ENCODE results near the gene ALAS1. TPM values are rescaled to one million over a fixed set of nuclear protein-coding genes. Genes with fewer than 3 reads are reported as not detected.
A peak's percentile ranks its signal among the peaks of the same experiment; 100 is the strongest.

ALAS1 gene
- polyA plus RNA-seq, 3 donors = 46.4 to 49.2 (median 47.6) TPM

DNA sequence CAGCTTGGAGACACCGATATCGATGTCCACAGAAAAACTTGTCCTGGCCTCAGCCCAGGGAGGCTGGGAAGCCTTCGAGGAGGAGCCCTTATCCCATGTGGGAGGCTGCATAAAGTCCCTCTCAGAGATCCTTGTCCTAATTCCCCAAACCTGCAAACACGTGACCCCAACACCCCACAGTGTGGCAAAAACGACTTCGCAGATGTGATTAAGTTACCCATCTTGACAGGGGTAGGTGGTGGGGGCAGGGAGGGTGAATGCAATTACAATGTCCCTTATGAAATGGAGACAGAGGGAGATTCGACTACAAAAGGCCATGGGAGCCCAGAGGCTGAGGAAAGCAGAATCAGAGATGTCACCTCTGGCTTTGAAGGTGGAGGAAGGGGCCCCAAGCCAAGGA, 29.8 kb downstream of the ALAS1 start:
- DNase-seq (ENCODE audit: extremely low read depth in 1 of 11, low read depth in 9 of 11, low spot score in 4 of 11) = no peak

DNA sequence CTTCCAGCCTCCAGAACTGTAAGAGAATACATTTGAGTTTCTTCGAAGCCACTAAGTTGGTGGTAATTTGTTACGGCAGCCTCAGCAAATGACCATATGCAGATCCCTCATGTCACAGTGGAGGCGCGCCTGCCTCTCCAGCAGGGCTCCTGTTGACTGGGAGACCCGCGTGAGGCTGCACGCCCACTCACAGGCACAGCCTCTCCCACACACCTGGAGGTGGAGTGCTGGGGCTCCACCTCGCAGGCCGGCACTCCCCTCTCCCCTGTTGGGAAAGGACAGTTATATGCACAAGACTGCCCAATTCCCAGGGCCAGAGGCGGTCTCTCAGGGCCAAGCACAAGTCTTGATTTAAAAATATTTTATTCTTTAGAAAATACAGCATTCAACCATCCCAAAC, 30.3 kb downstream of the ALAS1 start:
- DNase-seq (ENCODE audit: extremely low read depth in 1 of 11, low read depth in 9 of 11, low spot score in 4 of 11) = no peak

- DNase-seq (ENCODE audit: extremely low read depth in 1 of 11, low read depth in 9 of 11, low spot score in 4 of 11) = no peak
Measured at GRCh38 chr3:52228751-52229291, 30.9 kb downstream of the ALAS1 start.

- DNase-seq (ENCODE audit: extremely low read depth in 1 of 11, low read depth in 9 of 11, low spot score in 4 of 11) = no peak
Measured at GRCh38 chr3:52229656-52230055, 31.7 kb downstream of the ALAS1 start.

DNA sequence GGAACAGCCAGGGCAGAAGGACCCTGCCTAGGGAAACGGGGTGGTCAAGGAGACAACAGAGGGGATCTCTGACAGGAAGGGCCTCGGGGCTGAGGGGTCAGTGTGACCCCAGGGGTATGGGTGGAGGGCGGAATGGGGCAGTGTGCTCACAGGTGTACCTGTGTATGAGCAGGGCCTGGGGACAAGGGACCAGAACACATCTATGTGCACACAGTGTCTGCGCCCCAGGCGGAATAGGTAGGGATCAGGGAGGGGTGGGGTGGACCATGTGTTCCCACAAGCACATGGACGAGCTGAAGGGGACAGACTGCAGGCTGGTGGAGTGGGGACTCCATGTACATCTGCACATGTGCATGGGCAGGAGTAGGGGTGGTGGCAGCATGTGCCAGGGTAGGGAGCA, 32.5 kb downstream of the ALAS1 start:
- no peak for DNase-seq (ENCODE audit: extremely low read depth in 1 of 11, low read depth in 9 of 11, low spot score in 4 of 11)

DNA sequence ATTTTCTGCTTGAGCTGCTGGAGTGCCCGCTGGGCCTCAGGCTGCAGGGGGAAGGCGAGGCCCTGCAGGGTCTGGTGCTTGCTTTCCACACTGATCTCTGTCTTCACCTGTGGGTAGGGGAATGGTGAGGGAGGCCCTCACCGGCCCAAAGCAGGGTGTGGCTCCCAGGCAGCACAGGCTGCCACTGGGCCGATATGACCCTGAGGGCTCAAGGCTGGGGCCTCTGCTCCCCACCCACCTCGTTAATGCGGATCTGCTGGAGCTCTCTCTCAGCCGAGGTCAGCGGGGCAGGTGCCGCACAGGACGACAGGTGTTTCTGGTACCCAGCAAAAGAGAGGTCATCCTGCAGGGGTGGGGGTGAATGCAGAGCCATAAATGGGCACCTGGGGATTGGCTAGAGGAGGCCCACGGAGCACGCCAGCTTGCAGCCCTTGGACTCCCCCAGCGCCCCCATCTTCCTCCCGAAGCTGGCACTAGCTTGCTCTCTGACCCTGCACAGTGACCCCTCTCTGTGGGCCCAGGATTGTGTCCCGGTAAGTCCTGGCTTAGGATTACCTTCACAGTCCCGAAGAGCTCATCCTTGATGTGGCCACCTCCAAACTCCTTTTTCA, 33.0 kb downstream of the ALAS1 start:
- DNase-seq (ENCODE audit: extremely low read depth in 1 of 11, low read depth in 9 of 11, low spot score in 4 of 11) = no peak

- no peak for DNase-seq (ENCODE audit: extremely low read depth in 1 of 11, low read depth in 9 of 11, low spot score in 4 of 11)
Measured at GRCh38 chr3:52231502-52232278, 33.7 kb downstream of the ALAS1 start.

DNA sequence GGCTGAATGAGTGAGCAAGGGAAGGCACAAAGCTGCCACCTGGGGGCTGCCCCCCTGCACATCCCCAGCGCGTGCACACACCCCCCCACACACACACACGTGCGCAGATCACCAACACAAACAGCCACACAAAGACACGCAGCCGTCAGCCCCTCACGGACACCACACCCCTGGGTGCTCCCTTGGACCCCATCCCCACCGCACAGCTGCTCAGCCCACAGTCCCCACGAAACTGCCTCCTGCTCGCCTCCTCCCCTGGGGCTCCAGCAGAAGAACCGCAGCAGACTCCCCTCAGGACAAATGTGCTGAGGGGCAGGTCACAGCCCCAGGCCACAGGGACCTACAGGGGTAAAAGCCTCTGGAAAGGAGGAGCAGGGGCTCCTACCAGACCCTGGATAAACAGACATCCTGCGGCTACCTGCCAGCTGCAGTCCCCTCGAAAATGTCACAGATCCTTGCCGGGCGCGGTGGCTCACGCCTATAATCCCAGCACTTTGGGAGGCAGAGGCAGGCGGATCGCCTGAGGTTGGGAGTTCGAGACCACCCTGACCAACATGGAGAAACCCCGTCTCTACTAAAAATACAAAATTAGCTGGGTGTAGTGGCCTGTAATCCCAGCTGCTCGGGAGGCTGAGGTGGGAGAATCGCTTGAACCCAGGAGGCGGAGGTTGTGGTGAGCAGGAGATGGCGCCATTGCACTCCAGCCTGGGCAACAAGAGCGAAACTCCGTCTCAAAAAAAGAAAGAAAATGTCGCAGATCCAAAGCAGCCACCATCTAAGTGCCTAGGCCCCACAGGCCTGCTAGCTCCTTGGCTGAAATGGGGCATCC, 34.5 kb downstream of the ALAS1 start:
- no peak for DNase-seq (ENCODE audit: extremely low read depth in 1 of 11, low read depth in 9 of 11, low spot score in 4 of 11)

DNA sequence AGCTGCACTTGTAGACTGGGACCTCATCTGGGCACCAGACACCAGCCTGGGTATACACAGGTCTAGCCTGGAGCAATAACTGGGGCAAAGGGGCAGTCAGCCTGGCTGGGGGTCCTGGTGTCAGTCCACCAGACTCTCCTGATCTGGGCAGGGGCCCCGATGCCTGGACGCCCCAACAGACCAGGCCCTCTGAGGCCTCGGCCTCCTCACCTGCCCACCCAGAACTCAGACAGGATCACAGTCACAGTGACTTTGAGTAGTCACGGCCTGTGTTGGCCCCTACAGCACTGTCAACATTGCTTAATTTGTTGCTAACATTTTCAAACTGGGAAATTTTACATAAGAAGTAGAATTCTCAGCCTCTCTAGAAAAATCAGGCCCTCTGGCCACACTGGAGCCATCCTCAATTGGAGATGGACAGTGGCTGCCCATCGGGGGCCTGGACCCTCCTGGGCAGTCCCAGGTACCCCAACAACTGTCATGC, 35.2 kb downstream of the ALAS1 start:
- DNase-seq (ENCODE audit: extremely low read depth in 1 of 11, low read depth in 9 of 11, low spot score in 4 of 11) = no peak

- DNase-seq (ENCODE audit: extremely low read depth in 1 of 11, low read depth in 9 of 11, low spot score in 4 of 11) = no peak
Measured at GRCh38 chr3:52233968-52234367, 36.0 kb downstream of the ALAS1 start.

DNA sequence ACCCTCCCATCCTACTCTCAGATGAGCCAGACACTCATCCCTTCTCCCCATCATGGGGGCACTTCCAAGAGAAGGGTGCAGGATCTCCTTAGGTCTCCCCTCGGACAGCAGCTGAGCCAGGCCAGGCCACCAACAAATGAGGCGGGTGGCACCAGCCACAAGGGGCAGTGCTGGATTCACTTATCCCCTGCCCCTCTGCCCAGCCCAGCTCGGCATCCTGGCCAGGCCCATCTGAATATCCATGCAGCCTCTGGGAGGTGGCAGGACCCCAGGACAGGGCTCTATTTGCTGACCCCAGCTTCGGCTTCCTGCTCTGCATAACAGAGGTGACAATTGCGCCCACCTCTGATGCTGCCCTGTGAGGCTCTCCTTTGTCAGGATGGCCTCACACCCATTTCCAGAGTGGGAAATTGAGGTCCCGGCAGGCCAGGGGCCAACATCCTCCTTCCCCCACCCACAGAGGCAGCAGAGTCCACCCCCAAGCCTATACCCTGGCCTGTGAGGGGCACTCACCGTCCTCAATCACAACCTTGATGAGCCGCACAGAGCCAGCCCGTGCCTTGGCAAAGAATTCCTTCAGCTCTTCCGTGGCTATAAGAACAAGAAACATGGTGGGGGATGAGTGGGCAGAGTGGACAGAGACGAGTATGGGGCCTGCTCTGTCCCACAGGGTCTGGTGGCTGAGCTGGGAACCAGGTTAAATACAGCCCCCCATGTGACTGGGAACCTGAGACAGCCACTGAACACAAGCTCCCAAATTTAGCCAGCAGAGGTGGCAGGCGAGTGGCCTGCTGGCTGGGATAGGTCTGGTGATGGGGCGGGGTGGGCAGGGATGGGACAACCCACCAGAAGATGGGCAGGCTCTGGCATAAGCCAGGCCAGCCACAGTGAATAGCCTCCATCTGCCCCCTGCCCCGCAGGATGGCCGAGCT, 36.8 kb downstream of the ALAS1 start:
- no peak for DNase-seq (ENCODE audit: extremely low read depth in 1 of 11, low read depth in 9 of 11, low spot score in 4 of 11)

DNA sequence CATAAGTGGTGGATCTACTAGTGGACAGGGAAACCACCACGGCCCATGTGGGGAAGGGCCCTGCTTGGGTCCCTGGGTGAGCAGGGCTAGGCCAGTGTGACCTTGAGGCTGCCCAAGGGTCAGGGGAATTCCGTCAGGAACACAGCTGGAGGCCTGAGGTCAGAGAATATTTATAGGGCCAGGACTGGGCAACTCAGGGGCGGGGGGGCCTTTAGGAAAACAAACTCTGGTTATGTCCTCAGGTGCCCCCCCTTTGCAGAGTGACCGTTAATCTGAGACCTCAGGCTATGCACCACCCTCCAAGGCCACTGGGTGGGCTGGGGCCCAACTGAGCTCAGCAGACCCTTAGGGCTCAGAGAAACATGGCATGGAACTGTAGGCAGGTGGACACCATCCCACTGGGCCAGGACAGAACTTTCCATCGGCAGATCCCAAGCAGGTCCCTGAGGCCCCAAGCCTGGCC, 38.5 kb downstream of the ALAS1 start:
- no peak for DNase-seq (ENCODE audit: extremely low read depth in 1 of 11, low read depth in 9 of 11, low spot score in 4 of 11)

DNA sequence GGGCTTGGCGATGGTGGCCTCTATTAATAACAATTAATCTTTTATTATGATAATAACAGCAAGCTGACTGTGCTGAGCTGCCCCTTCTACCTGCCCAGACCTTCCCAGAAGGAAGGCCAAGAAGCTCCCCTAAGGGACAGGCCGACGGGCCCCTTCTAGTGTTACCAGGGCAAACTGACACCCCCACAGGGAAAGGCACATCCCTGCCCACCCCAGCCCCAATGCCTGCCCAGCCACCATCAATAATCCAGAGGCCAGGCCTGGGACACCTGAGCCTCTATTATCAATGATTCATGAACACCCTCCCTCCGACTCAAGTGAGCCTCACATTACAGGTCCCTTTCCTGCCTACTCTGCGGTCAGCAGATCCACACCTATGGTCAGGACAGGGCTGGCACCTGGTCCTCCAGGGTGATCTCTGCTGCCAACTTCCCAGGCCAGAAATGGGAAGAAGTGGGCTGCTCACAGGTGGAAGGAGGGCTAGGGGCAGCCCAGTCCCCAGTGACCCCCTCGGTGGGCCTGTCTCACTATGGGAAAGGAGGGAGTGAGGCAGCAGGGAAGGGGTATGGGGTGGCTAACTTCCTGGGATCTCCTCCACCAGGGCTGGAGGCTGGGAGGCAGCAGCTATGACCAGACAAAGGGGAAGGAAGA, 39.2 kb downstream of the ALAS1 start:
- no peak for DNase-seq (ENCODE audit: extremely low read depth in 1 of 11, low read depth in 9 of 11, low spot score in 4 of 11)

- DNase-seq (ENCODE audit: extremely low read depth in 1 of 11, low read depth in 9 of 11, low spot score in 4 of 11) = no peak
Measured at GRCh38 chr3:52237657-52238172, 39.8 kb downstream of the ALAS1 start.

DNA sequence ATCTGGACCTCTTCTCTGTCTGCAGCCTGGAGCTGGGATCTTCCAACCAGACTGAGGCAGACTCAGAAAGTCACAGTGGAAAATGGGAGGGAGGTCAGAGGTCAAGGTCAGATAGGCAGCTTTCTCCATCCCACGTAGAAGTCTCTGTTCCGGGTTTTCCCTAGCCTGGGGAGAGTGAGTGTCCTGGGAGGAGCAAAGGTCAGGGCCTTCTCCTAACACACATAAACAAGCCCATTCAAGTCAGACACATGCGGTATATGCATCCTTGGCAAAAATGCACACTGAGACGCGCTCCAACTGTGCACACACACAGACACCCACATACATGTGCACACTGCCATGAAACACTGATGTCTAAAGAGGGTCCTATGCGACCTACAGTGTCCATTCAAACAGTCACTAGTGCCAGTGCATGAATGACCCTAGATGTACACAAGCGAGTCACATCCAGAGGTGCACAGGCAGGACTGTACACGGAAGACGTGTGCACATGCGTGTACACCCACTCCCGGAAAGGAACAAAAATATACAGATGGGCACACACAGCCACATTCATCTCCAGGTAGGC, 40.3 kb downstream of the ALAS1 start:
- no peak for DNase-seq (ENCODE audit: extremely low read depth in 1 of 11, low read depth in 9 of 11, low spot score in 4 of 11)

GRCh38 chr3:52238761-52239701, 41.1 kb downstream of the ALAS1 start, which contains the start of gene TWF2:
Gene TWF2 (minus strand): TSS chr3:52239158. CDS start chr3:52239016, 142 bp downstream.
- DNase-seq (ENCODE audit: extremely low read depth in 1 of 11, low read depth in 9 of 11, low spot score in 4 of 11) = peak in 8 of 11 donors; percentile 53 to 79 (median 74)
